Osteoblast (primary cell): Measurements from ENCODE around the gene UXT. TPM values are rescaled to one million over a fixed set of nuclear protein-coding genes. Genes with fewer than 3 reads are reported as not detected.

ENCODE experiments used
- DNase-seq: peaks from one replicate; pipeline ENCODE4 v3.0.0; 2011; ENCODE audit warnings: low spot score, mixed read lengths; ENCODE audit not compliant: insufficient read length; ENCODE audit errors: missing footprints
- H2AFZ ChIP-seq: 2 replicates; pipeline ENCODE4 v1.6.0; 2011; ENCODE audit warnings: mild to moderate bottlenecking, low read length
- H3K27ac ChIP-seq: 2 replicates; pipeline ENCODE4 v1.5.1; 2011; ENCODE audit warnings: mild to moderate bottlenecking, low read depth, low read length, moderate library complexity
- H3K27me3 ChIP-seq: 2 replicates; pipeline ENCODE4 v1.6.0; 2012; ENCODE audit warnings: mild to moderate bottlenecking, control low read depth, inconsistent platforms, low read length, moderate library complexity; ENCODE audit not compliant: insufficient read depth
- H3K36me3 ChIP-seq: 2 replicates; pipeline ENCODE4 v1.5.1; 2011; ENCODE audit warnings: mild to moderate bottlenecking, low read length, control low read depth, moderate library complexity; ENCODE audit not compliant: insufficient read depth
- H3K4me1 ChIP-seq: 2 replicates; pipeline ENCODE4 v1.5.1; 2011; ENCODE audit warnings: mild to moderate bottlenecking, low read length, control low read depth, moderate library complexity; ENCODE audit not compliant: insufficient read depth
- H3K4me2 ChIP-seq: 2 replicates; pipeline ENCODE4 v1.6.0; 2011; ENCODE audit warnings: mild to moderate bottlenecking, low read length; ENCODE audit not compliant: insufficient read depth
- H3K4me3 ChIP-seq: fragments of 200-600 bp; sonication (generic); 3 replicates; pipeline ENCODE4 v1.5.1; 2012; ENCODE audit warnings: mild to moderate bottlenecking, low read length, inconsistent platforms; ENCODE audit not compliant: insufficient read depth
- H3K79me2 ChIP-seq: 2 replicates; pipeline ENCODE4 v1.6.0; 2012; ENCODE audit warnings: mild to moderate bottlenecking, low read length, control low read depth, inconsistent platforms; ENCODE audit not compliant: insufficient read depth
- H3K9me3 ChIP-seq: 2 replicates; pipeline ENCODE4 v1.5.1; 2011; ENCODE audit warnings: low read depth, low read length, control low read depth
- H4K20me1 ChIP-seq: 2 replicates; pipeline ENCODE4 v1.6.0; 2012; ENCODE audit warnings: mild to moderate bottlenecking, low read length, control low read depth; ENCODE audit not compliant: insufficient read depth
- CTCF ChIP-seq: IDR thresholded peaks from 2 replicates; pipeline ENCODE4 v1.5.1; 2011; ENCODE audit warnings: mild to moderate bottlenecking, low read depth, low read length, moderate library complexity; ENCODE audit errors: extremely low read depth
- total RNA-seq: library from RNA; depleted of rRNA; stranded (reverse); fragments of >200 nt; gene quantifications from 2 replicates; pipeline ENCODE4 v1.2.3, GENCODE V29; 2012

The UXT gene
- total RNA-seq, 1 donor: 93.4 TPM

- TF ChIP-seq CTCF: no peak
- Histone ChIP-seq H3K4me3 (no peak overlapping the region), H3K4me1 (no peaks in the 10 kb centered on the region), H3K9me3 (no peaks in the 10 kb centered on the region), H4K20me1 (no peaks in the 10 kb centered on the region), H3K27ac (no peak overlapping the region), H3K27me3 (no peaks in the 10 kb centered on the region), H3K4me2 (no peak overlapping the region), H3K36me3 (peaks cover 35% of the 10 kb centered on the region), H3K79me2 (peaks cover 2% of the 10 kb centered on the region), H2AFZ (no peak overlapping the region)
- no peak for DNase-seq
Measured at GRCh38 chrX:47634871-47635575, 24.0 kb downstream of the UXT start.

GRCh38 chrX:47633689-47634590 lies 25.0 kb downstream of the UXT start:
- Histone ChIP-seq H3K27me3 (no peaks in the 10 kb centered on the region), H3K27ac (no peak overlapping the region), H4K20me1 (no peaks in the 10 kb centered on the region), H3K9me3 (no peaks in the 10 kb centered on the region), H3K4me2 (no peak overlapping the region), H3K36me3 (peaks cover 29% of the 10 kb centered on the region), H3K4me3 (no peak overlapping the region), H2AFZ (no peak overlapping the region), H3K79me2 (peaks cover 2% of the 10 kb centered on the region), H3K4me1 (no peaks in the 10 kb centered on the region)
- no peak for TF ChIP-seq CTCF
- DNase-seq: no peak

GRCh38 chrX:47632666-47633065 lies 26.3 kb downstream of the UXT start:
- no peak overlapping the region for H2AFZ ChIP-seq
- H3K36me3 ChIP-seq: peaks cover 20% of the 10 kb centered on the region
- H3K9me3 ChIP-seq: no peaks in the 10 kb centered on the region
- no peak overlapping the region for H3K4me3 ChIP-seq
- no peak overlapping the region for H3K27ac ChIP-seq
- H3K4me2 ChIP-seq: no peak overlapping the region
- no peak for TF ChIP-seq CTCF
- no peak for DNase-seq
- no peaks in the 10 kb centered on the region for H4K20me1 ChIP-seq
- H3K79me2 ChIP-seq: peaks cover 2% of the 10 kb centered on the region
- H3K27me3 ChIP-seq: no peaks in the 10 kb centered on the region
- no peaks in the 10 kb centered on the region for H3K4me1 ChIP-seq

GRCh38 chrX:47631676-47632075 lies 27.3 kb downstream of the UXT start:
- no peaks in the 10 kb centered on the region for H3K9me3 ChIP-seq
- no peak overlapping the region for H2AFZ ChIP-seq
- H3K27ac ChIP-seq: no peak overlapping the region

More at GRCh38 chrX:47631676-47632075, 27.3 kb downstream of the UXT start:
- H3K27me3 ChIP-seq: no peaks in the 10 kb centered on the region
- no peak for DNase-seq
- H3K4me3 ChIP-seq: no peak overlapping the region
- no peaks in the 10 kb centered on the region for H4K20me1 ChIP-seq
- no peaks in the 10 kb centered on the region for H3K79me2 ChIP-seq
- no peak overlapping the region for H3K4me2 ChIP-seq
- H3K4me1 ChIP-seq: no peaks in the 10 kb centered on the region
- H3K36me3 ChIP-seq: peaks cover 16% of the 10 kb centered on the region
- TF ChIP-seq CTCF: no peak
